GM20000 (cell line): ENCODE measurements around the gene LHFPL4.
"Not testable (repeated sequence)": the region's sequence is repeated elsewhere in the genome, so short reads cannot be mapped to it uniquely, and the experiment has no call there.

Experiments
- DNase-seq: peaks from one replicate; pipeline ENCODE4 v3.0.0; 2012; ENCODE audit warnings: low spot score
- TF ChIP-seq, protein P1 (sequence below): IDR thresholded peaks from 2 replicates; pipeline ENCODE4 v1.5.1; 2012; ENCODE audit warnings: mild to moderate bottlenecking, control low read depth; ENCODE audit errors: extremely low read depth, missing control alignments

LHFPL4 gene

DNA sequence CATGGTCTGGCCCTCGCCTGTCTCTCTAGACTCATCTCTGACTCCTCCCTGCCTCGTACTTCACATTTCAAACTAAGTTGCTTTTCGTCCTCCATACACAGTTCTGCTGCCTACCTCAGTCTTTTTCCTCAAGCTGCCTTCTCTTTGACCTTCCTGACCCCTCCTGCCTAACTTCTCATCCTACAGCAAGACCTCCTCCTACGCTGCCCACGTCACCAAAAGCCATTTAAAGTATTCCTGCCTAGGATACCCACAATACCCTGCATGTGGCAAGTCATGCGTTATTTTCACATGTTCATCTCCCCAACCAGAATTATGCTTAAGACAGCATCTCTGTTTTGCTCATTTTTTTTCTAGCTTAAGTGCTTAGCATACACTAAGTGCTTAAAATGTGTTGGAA is 56.7 kb downstream of the LHFPL4 start:
- TF ChIP-seq, protein P1, sequence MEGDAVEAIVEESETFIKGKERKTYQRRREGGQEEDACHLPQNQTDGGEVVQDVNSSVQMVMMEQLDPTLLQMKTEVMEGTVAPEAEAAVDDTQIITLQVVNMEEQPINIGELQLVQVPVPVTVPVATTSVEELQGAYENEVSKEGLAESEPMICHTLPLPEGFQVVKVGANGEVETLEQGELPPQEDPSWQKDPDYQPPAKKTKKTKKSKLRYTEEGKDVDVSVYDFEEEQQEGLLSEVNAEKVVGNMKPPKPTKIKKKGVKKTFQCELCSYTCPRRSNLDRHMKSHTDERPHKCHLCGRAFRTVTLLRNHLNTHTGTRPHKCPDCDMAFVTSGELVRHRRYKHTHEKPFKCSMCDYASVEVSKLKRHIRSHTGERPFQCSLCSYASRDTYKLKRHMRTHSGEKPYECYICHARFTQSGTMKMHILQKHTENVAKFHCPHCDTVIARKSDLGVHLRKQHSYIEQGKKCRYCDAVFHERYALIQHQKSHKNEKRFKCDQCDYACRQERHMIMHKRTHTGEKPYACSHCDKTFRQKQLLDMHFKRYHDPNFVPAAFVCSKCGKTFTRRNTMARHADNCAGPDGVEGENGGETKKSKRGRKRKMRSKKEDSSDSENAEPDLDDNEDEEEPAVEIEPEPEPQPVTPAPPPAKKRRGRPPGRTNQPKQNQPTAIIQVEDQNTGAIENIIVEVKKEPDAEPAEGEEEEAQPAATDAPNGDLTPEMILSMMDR, result no peak
- no peak for DNase-seq

DNA sequence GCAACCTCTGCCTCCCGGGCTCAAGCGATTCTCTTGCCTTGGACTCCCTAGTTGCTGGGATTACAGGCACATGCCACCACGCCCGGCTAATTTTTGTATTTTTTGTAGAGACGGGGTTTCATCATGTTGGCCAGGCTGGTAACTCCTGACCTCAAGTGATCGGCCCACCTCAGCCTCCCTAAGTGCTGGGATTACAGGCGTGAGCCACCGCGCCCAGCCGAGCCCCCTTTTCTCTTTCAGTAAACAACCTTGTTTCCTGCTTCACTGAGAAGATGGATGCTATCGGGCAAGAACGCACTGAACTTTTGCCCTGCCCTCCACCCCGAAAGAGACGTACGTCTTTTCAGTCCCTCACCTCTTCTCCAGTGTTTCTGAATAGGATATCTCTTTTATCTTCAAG is 59.6 kb downstream of the LHFPL4 start:
- DNase-seq, result not testable (repeated sequence)

DNA sequence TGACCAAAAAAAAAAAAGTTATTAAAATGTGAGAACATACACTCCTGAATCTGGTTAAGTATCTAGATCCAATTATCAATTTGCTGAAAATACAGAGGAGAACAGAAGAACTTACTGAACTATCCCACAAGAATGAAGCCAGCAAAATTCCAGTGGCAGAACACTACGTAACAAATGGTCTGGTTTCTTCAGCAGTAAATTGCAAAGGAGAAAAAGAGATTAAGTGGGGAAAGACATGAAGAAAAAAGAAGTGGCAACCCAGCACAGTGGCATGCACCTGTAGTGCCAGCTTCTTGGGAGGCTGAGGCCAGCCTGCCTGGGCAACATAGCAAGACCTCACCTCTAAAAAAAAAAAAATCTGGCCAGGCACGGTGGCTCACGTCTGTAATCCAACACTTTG is 62.1 kb downstream of the LHFPL4 start:
- no peak for DNase-seq
- TF ChIP-seq, protein P1, result no peak

DNA sequence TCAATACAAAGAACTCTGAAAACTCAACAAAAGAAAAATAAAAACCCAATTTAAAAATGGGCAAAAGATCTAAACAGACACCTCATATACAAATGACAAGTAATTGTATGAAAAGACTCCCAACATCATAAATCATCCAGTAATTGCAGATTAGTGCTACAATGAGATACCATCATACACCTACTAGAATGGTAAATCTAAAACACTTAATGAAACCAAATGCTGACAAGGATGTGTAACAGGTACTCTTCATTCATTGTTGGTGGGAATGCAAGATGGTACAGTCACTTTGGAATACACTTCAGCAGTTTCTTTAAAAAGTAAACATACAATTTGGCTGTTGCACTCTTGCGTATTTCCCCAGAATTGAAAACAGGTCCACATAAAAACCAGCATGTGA is 68.4 kb downstream of the LHFPL4 start:
- no peak for DNase-seq
- TF ChIP-seq, protein P1, result no peak

DNA sequence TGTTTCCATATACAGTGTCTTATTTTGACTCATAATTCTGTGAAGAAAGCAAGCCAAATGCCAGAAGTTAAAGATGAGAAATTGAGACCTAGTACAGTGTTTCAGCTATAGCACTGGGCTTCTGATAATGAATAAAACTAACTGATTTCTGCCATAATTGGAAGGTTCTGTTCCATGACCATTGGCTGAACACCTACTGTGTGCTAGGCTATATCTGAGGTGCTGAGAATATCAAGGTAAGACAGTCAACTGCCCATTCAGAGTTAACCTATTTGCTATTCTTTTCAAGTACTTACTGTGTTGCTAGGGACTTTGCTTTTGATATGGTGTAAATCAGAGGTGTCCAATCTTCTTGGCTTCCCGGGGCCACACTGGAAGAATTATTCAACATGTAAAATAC is 73.4 kb downstream of the LHFPL4 start:
- TF ChIP-seq, protein P1, result no peak

DNA sequence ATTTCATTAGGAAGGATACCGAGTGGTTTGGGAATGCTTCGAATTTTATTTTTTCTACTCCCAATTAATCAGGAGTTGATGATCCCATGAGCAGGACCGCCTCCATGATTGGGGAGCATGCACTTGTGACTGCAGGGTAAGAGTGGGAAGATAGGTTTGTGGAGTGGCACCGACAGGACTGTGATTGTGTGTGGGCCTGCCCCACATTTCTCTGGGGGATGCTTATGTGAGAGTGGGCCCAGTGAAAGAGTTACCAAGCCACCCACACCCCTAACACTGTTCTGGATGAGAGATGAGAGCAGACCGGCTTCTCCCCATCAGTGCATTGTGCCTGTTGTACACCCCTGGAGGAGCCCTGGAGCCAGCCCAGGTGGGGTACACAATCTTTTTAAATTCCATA is 76.7 kb downstream of the LHFPL4 start:
- TF ChIP-seq, protein P1, result no peak
- DNase-seq, result no peak

More for the DNA sequence above, 73.4 kb downstream of the LHFPL4 start:
- DNase-seq, result no peak

DNA sequence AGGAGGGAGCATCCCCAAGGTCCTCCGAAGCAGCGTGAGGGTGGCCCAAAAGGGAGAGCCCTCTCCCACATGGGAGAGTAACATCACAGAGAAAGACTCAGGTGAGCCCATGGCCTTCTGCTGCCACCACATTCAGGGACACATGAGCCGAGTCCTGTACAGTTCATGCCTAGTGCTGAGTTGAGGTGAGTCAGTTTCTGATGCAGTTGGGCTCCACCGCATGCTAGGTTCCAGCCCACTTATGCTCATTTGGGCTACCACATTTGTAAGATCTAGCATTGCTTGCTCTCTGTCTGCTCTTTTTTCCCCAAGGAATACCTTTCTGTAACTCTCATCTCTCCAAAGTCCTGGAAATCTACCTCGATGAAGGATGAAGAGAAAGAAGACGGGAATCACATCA is 79.1 kb downstream of the LHFPL4 start:
- TF ChIP-seq, protein P1, result no peak
- no peak for DNase-seq

DNA sequence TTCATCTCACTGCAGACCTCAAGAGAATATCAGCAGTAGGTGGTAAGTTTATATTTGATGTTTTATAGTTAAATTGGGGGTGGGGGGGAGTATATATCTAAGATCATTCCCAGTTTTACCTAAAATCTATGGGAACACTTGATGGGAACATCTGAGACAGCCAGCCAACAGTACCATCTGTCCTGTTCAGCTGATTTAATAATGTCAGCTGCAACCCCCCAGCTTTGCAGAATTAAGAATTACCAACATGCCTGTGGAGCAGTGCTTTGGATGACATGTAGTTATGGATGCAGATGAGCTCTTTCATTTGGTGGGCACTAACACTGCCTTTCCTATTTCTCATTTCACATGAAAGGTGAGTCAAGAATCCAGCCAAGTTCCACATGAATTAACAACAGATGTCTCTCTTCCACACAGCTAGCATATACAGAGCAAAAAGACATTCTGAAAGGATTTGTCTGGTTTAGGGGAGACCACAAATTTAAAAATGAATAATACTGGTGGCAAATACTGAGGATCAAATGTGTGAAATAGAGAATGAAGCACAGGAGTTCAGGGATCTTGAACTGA is 80.0 kb downstream of the LHFPL4 start:
- TF ChIP-seq, protein P1, result no peak
- DNase-seq, result no peak
